Measurements from ENCODE around the gene RGS3. TPM values are rescaled to one million over a fixed set of nuclear protein-coding genes. Genes with fewer than 3 reads are reported as not detected.

The RGS3 gene
- total RNA-seq, 4 donors from 2014 or later = 16.2 to 75.6 (median 54.9) TPM

DNA sequence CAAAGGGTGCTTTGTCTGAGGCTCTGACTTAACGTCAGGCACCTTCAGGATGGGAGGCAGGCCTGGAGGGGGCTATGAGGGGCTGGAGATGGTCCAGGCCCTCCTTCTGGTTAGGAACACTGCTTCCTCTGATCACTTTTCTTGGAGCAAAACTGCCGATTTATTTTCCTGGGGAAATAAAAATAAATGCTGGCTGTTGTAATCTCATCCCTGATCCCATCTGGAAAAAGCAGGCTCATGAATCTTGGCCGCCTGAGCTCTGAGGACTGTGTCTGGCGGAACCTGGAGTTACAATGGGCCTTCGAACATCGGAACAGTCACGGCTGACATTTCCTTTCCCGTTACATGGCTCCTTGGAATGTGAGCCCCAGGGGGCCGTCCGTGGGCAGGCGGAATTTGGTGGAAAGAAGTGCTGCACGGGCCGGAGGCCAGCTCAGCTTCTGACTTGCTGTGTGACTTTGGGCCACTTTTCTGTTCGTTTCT, 157.8 kb downstream of the RGS3 start:
- no peak overlapping the region for H3K4me3 ChIP-seq
- H3K27me3 ChIP-seq = no peaks in the 10 kb centered on the region
- H3K27ac ChIP-seq = peak overlapping the region; percentile 87 to 94
- DNase-seq = peak; percentile 72 to 77
- no peaks in the 10 kb centered on the region for H3K36me3 ChIP-seq
- H3K4me1 ChIP-seq = peaks cover 5 to 9% of the 10 kb centered on the region in 2 donors
- H3K9me3 ChIP-seq = no peaks in the 10 kb centered on the region
- intact Hi-C loops (cut with DNase I; ENCODE audit: low total_unique reads) = no loop called here
- TF ChIP-seq, protein P1, sequence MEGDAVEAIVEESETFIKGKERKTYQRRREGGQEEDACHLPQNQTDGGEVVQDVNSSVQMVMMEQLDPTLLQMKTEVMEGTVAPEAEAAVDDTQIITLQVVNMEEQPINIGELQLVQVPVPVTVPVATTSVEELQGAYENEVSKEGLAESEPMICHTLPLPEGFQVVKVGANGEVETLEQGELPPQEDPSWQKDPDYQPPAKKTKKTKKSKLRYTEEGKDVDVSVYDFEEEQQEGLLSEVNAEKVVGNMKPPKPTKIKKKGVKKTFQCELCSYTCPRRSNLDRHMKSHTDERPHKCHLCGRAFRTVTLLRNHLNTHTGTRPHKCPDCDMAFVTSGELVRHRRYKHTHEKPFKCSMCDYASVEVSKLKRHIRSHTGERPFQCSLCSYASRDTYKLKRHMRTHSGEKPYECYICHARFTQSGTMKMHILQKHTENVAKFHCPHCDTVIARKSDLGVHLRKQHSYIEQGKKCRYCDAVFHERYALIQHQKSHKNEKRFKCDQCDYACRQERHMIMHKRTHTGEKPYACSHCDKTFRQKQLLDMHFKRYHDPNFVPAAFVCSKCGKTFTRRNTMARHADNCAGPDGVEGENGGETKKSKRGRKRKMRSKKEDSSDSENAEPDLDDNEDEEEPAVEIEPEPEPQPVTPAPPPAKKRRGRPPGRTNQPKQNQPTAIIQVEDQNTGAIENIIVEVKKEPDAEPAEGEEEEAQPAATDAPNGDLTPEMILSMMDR (IDR thresholded peaks at IDR 0.05) = no peak
- no peak for TF ChIP-seq POLR2A (IDR thresholded peaks at IDR 0.05)

DNA sequence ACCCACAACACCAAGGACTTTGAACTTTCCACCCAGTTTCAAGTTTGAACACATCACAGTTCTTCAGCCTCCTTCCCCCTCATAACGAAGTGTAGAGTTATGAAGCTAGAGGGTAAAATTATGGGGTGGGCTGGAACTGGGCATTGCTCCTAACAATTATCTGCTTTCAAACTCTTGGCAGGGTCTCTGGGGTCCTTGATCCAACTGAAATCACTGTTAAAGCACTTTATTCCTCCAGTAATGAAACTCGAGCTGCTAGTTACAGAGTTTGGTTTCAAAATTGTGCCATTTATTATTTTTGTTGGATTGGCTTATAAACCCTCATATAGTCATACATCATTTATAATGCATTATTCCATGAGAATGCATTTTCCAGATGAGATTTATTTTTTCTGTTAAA, 158.5 kb downstream of the RGS3 start:
- TF ChIP-seq, protein P1 (IDR thresholded peaks at IDR 0.05) = no peak
- TF ChIP-seq POLR2A (IDR thresholded peaks at IDR 0.05) = no peak
- no peaks in the 10 kb centered on the region for H3K27me3 ChIP-seq

DNA sequence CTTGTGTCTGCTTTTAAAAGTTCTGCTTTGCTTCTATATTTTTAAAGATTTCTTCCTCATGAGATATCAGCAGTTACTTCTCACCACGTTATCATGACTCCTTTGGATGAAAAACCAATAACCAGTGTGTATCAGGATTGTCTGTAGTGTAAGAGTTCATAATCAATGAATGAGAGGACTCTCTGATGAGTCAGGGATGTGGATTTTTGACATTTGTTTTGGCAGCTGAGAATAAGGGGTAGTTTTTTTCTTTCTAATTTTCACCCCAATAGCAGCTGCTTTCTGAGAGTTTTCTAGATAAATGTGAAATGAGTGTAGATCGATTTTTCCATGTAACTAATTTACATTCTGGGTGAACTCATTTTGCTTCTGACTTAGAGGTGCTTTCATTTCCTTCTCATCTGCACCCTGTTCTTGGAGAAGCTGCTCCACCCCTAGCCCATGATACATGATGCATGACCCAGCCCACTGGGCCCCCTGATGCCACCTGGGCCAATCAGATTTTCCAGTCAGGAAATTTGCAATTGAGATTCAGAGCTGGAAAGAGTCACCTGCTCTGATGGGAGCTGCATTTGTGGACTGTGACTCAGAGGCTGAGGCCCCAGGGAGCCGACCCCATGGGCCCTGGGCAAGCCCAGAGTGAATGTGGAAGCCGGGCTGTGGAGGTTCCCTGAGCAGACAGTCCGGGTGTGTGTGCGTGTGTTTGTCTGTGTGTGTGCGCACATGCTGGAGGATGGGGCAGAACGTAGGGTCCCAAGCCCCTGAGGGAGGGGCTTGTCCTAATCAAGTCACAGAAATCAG, 159.3 kb downstream of the RGS3 start:
- DNase-seq = no peak
- intact Hi-C loops (cut with DNase I; ENCODE audit: low total_unique reads) = no loop called here
- no peaks in the 10 kb centered on the region for H3K9me3 ChIP-seq
- no peaks in the 10 kb centered on the region for H3K27me3 ChIP-seq
- no peaks in the 10 kb centered on the region for H3K36me3 ChIP-seq
- TF ChIP-seq, protein P1 (IDR thresholded peaks at IDR 0.05) = no peak
- no peak for TF ChIP-seq POLR2A (IDR thresholded peaks at IDR 0.05)
- peak overlapping the region in 1 of 2 donors; percentile 15 for H3K27ac ChIP-seq
- no peak overlapping the region for H3K4me3 ChIP-seq
- H3K4me1 ChIP-seq = peaks cover 5 to 9% of the 10 kb centered on the region in 2 donors

More for the DNA sequence above, 158.5 kb downstream of the RGS3 start:
- Histone ChIP-seq H3K9me3 (no peaks in the 10 kb centered on the region), H3K4me3 (no peak overlapping the region), H3K36me3 (no peaks in the 10 kb centered on the region), H3K4me1 (peaks cover 5 to 9% of the 10 kb centered on the region in 2 donors), H3K27ac (peak overlapping the region; percentile 87 to 94)
- no peak for DNase-seq
- intact Hi-C loops (cut with DNase I; ENCODE audit: low total_unique reads) = no loop called here

DNA sequence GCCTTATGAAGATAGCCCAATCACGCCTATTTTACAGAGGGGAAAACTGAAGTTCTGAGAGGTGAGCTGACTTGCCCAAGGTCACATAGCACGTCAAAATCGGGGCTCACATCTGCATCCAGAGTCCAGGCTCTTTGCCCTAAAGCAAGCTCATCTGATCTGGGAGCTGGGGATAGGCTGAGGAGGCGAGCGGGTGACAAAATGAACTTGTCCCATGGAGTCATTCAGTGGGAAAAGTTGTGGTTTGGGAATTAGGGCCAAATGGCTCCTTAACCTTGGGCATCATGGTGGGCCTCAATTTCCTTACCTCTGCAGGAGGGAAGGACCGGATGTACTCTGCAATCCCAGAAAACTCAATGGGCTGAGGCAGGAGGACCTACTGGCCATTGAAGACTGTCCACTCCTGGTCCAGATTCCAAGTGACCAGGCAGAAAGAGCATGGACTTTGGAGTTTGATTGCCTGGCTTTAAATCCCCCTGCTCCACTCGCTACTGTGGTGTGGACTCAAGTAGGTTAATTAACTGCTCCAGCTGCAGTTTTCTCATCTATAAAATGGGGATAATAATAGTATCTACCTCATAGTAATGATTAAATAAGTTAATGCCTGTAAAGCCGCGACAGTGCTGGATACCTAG, 160.4 kb downstream of the RGS3 start:
- H3K27ac ChIP-seq = no peak overlapping the region
- DNase-seq = no peak
- no peaks in the 10 kb centered on the region for H3K9me3 ChIP-seq
- intact Hi-C loops (cut with DNase I; ENCODE audit: low total_unique reads) = no loop called here
- H3K27me3 ChIP-seq = no peaks in the 10 kb centered on the region
- TF ChIP-seq POLR2A (IDR thresholded peaks at IDR 0.05) = no peak
- TF ChIP-seq, protein P1 (IDR thresholded peaks at IDR 0.05) = no peak
- H3K4me1 ChIP-seq = peaks cover 5 to 9% of the 10 kb centered on the region in 2 donors
- H3K4me3 ChIP-seq = no peak overlapping the region
- no peaks in the 10 kb centered on the region for H3K36me3 ChIP-seq

DNA sequence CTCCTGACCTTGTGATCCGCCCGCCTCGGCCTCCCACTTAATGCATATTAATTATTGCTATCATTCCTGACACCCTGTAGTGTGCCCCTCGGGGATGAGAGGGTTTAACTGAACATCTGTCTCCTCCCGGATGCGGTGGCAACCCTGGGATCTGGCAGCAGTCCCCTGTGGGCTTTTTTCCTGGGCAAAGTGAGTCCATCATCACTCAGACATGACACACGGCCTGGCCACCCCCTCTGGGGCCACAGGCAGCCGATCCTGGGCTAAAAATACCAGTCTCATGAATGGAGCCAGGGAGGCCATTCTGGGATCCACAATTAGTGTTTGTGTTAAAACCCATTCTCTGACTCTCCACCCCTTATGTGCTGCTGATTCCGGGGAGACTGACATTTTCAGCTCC, 161.2 kb downstream of the RGS3 start:
- intact Hi-C loops (cut with DNase I; ENCODE audit: low total_unique reads) = no loop called here
- Histone ChIP-seq H3K4me1 (peaks cover 5 to 9% of the 10 kb centered on the region in 2 donors), H3K9me3 (no peaks in the 10 kb centered on the region), H3K4me3 (no peak overlapping the region), H3K36me3 (no peaks in the 10 kb centered on the region), H3K27me3 (no peaks in the 10 kb centered on the region), H3K27ac (no peak overlapping the region)
- no peak for DNase-seq
- TF ChIP-seq, protein P1 (IDR thresholded peaks at IDR 0.05) = no peak
- no peak for TF ChIP-seq POLR2A (IDR thresholded peaks at IDR 0.05)
